ENCODE data around the gene PPP6R3.
"Not testable (repeated sequence)": the region's sequence is repeated elsewhere in the genome, so short reads cannot be mapped to it uniquely, and the experiment has no call there.

PPP6R3 gene

DNA sequence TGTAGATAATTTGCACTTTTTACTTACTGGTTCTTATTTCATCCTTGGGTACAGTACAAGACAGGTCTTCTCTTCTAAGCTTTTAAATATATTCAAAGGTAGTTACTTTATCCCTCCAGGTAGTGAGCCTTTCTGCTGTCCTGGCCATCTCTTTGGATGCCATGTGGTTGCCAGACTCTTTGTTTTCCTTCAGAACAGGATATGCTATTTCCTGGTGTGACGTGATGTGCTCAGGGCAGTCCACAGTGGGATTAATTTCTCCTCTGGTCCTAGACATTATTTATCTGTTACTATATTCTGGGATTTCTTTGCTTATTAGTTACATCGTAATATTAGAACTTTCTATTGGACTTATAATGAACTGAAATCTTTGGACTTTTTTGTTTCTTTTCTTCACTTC is 63.7 kb downstream of the PPP6R3 start:
- no peak for DNase-seq (ENCODE audit: low read depth in 1 of 2, low spot score in 1 of 2)

DNA sequence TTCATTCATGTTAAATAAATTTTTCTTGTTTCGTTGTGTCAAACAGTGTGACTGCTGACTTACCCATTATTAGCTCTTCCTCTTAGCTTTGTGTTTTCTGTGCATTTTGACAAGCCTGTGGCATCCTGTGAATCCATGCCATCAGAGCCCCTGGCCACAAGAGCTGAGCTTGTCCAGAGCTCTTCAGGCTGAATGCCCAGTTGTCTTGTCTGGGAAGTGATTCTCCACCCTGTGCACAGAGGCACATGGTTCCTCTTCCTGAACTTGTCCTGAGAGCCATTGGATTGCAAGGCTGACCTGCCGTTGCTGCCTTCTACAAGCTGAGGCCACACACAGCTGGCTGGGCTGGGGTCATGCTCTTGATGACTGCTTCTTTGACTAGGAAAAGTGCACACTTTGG is 64.1 kb downstream of the PPP6R3 start:
- no peak for DNase-seq (ENCODE audit: low read depth in 1 of 2, low spot score in 1 of 2)

DNA sequence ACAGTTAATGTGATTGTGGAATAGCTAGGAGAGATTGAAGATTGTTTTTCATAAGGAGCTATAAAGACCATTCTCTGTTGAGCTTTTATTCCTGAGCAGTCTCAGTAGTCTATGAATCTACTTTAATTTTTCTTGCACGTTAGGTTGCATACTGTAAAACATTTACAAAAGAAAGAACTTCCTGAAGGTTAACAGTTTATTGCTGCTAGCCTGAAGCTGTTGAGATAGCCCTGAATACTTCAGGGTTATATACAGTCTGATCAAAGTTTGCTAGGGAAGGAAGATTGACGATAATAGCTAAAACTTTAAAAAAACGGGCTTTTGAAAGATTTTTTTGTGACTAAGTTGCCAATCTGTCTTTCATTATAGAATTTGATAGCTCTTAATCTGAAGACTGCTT is 64.8 kb downstream of the PPP6R3 start:
- no peak for DNase-seq (ENCODE audit: low read depth in 1 of 2, low spot score in 1 of 2)

DNA sequence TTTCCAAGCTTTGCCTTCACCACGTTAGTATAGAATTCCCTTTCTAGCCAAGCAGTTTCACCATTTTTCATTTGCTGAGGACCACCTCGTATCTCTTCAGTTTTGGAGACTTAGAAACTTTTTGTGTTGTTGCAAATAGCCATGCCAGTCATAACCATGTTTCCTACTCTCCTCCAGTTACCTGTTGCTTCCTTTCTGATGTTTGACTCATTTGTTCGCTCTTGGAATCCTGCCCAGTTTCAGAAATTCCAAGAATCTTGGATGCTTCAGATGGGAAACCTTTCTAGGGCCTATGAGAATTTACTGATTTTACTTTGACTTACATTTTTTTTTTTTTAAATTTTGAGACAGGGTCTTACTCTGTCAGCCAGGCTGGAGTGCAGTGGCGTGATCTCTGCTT is 65.4 kb downstream of the PPP6R3 start:
- DNase-seq (ENCODE audit: low read depth in 1 of 2, low spot score in 1 of 2) = no peak

DNA sequence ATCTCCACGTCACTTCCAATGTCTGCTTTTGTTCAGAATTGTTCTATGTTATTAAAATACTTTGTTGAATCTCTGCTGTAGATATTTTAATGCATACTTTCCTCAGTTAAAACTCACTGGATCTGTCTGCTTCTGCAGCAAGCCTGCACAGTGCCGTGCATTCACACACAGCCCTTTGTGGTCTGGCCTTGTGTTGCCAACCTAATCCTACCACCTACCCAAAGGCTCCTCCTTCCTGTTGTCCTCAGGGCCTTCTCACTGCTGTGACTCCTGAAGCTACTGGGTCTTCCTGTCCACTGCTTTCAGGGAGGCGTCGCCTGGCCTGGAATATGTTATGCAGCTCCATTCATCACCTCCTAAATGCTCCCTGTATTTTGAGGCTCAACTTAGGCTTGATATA is 67.0 kb downstream of the PPP6R3 start:
- no peak for DNase-seq (ENCODE audit: low read depth in 1 of 2, low spot score in 1 of 2)

DNA sequence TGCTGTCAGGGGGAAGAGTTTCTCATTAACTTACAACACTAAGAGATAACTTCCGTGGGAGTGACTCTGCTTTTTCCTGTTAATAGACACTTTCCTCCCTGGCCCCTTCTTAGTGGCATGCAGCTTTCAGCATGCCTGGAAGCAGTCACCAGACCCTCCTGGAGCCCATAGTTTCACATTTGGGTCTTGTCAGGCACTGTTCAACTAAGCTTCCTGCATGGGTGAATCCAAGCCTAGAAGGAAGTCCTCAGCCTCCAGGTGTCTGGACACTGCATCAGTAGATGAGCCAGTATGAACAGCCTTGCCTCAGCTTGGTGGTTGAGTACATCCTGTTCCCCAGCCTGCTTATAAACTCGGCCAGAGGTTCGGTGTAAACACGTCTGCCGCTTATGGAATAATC is 68.1 kb downstream of the PPP6R3 start:
- no peak for DNase-seq (ENCODE audit: low read depth in 1 of 2, low spot score in 1 of 2)

DNA sequence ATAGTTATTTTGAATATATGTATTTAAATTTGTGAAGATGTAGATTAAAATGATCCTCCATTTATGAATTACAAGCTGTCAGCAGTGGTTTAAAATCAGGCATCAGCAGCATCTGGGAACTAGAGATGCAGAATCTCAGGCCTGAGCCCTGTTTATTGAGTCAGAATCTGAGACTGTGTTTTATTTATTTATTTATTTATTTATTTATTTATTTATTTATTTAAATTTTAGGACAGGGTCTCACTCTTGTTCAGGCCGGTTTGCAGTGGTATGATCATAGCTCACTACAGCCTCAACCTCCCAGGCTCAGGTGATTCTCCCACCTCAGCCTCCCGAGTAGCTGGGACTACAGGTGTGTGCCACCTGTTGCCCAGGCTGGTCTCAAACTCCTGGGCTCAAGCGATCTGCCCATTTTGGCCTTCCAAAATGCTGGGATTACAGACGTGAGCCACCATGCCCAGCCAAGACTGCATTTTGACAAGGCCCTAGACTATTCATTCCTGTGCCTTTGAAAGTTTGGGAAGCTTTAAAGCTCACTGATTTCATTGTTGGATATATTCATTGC is 70.7 kb downstream of the PPP6R3 start:
- DNase-seq (ENCODE audit: low read depth in 1 of 2, low spot score in 1 of 2) = no peak

DNA sequence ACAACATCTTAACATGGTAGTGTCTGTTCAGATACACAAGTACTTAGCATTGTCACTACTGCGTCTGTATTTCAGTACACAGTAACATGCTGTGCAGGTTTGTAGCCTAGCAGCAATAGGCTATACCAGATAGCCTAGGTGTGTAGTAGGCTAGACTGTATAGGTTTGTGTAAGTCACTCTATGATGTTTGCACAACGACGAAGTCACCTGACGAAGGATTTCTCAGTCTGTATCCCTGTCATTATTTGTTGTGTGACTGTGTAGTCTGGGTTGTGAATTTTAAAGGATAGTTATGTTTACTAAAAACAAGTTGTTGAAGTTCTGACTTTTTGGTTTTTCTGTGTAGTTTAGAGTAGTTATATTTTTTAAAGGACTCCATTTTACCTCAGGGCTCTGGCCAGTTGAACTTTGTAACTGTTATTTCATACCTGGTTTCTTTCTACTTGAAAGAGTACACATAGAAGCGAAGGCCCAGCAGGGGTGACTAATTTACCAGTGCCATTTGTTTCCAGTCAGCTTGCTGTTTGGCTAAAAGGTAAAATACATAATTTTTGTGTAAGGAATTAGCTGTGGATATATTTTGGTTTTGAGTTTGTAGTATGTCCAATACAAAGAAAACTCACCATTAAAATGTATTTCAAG is 72.3 kb downstream of the PPP6R3 start:
- DNase-seq (ENCODE audit: low read depth in 1 of 2, low spot score in 1 of 2) = no peak

DNA sequence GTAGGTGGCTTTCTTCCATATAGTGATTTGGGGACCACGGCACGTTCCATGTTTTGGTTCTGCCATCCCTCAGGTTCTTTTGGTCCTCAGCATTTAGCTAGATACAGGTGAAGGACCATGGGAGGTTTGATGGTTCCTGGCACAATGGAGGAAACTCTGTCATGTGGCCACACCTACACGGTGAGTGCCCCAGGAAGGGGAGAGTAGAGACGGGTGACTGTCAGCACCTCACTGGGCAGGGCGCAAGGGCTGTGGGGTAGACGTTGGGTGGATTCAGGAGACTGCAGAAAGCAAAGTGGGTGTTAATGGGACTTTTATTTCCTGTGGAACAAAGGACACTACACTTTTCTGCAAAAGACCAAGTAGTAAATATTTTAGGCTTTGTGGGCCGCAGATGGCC is 73.4 kb downstream of the PPP6R3 start:
- DNase-seq (ENCODE audit: low read depth in 1 of 2, low spot score in 1 of 2) = no peak

DNA sequence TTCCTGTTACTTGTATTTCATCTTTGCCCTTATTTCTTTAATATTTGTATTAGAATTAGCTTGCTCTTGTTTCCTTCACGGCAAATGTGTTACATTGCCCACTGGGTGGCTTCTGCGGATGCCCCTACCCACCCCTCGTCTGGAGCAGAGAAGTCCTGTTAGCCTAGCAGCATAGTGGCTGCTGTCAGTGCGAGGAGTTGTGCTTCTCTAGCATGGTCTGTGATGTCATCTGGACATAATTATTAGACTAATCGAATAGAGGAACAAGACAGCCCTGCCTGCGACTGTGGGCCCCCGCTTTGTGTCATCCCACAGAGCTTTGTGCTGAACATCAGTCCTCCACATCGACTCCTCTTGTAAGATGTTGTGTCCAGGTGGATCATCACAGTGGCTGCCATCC is 74.5 kb downstream of the PPP6R3 start:
- DNase-seq (ENCODE audit: low read depth in 1 of 2, low spot score in 1 of 2) = no peak

DNA sequence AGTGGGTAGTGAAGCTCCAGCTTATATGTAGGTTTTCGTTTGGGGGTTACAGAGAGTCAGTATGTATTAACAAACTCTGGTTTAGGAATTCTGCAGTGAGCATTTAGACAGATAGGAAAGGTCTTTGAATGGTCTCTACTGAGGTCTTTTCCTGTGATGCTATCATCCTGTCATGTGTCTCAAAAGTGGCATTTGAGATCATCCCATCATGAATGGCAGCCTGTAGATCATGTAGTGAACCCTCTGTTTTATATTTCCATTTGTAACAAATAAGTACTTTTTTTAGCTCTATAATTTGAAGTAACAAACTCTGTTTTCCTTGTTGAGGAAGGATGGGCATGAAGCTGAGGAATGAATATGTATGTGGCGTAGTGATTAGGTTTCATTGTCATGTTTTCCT is 76.2 kb downstream of the PPP6R3 start:
- DNase-seq (ENCODE audit: low read depth in 1 of 2, low spot score in 1 of 2) = no peak

DNA sequence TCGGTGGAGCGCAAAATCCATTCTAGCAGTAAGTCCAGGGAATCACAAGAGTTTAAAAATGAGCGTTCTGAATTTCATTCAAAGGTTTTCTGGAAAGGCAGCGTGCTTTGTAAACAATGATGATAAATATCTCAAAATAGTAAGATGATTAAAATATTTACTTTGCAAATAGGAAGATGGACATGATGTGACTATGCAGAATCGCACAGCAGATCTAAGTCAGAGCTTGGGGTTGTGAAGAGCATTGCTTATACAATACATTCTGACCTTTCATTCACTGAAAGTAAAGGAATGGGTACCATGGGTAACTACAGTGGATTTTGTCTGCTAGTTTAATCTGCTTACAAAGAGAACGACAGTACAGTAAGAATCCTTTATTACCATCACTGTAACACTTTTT is 77.5 kb downstream of the PPP6R3 start:
- DNase-seq (ENCODE audit: low read depth in 1 of 2, low spot score in 1 of 2) = no peak

DNA sequence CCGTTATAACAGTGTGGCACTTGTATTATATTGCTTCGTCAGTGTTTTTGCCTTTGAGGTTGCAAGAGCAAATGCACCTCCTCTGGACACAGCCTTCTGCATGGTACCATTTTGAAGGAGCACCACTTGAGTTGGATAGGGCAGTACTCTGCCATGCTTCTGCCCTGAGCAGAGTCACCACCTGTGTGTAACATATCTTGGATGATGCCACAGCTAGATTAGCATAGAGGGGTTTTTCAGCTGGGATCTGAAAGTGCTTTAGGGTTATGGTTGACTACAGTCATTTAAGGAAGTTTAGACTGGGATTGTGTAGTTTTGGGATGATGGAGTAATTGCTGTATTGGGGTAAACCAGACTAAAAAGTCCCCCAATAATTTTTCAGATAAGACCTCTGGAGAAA is 78.8 kb downstream of the PPP6R3 start:
- no peak for DNase-seq (ENCODE audit: low read depth in 1 of 2, low spot score in 1 of 2)

DNA sequence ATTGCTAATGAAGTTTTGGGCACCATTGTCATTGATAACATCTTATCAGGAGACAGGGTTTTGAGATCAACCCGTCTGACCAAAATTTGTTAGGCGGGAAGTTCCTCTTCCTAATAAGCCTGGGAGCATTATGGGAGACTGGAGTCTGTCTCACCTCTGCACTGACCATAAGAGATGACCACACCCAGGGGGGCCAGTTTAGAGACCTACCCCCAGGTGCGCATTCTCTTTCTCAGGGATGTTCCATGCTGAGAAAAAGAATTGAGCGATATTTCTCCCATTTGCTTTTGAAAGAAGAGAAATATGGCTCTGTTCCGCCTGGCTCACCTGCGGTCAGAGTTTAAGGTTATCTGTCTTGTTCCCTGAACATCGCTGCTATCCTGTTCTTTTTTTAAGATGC is 80.0 kb downstream of the PPP6R3 start:
- not testable (repeated sequence) for DNase-seq (ENCODE audit: low read depth in 1 of 2, low spot score in 1 of 2)

DNA sequence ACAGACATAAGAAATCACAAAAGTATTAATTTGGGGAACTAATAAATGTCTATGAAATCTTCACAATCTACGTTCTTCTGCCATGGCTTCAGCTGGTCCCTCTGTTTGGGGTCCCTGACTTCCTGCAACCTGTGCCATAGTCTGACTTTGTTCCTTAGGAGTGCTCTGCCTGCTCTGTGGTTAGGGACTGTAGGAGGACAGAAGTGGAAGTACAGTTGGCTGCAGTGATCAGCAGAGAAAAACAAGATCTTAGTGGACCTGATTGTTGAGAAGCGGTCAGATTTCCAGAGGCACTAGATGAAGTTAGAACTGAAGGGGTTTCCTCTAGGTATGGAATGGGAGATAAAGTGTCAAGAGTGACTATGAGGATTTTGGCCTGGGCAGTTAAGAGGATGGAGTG is 80.6 kb downstream of the PPP6R3 start:
- DNase-seq (ENCODE audit: low read depth in 1 of 2, low spot score in 1 of 2) = no peak

DNA sequence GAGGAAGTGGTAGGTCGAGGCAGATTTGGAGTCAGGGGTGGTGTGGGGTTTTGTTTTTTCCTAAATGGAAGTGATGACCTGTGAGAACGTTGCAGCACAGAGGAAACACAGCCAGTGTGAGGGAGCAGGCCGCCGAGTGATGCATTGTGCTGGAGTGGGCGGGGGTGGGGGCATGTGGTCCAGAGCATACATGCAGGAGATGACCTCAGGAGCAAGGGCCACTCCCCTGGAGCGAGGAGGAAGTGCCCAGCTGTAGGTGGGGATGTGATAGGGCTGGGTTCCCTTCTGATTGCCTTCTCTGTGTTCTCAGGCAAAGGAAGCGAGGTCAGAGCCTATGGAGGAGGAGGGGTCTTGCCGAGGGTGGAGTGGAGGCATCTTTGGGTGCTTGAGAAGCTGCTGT is 81.4 kb downstream of the PPP6R3 start:
- DNase-seq (ENCODE audit: low read depth in 1 of 2, low spot score in 1 of 2) = no peak

DNA sequence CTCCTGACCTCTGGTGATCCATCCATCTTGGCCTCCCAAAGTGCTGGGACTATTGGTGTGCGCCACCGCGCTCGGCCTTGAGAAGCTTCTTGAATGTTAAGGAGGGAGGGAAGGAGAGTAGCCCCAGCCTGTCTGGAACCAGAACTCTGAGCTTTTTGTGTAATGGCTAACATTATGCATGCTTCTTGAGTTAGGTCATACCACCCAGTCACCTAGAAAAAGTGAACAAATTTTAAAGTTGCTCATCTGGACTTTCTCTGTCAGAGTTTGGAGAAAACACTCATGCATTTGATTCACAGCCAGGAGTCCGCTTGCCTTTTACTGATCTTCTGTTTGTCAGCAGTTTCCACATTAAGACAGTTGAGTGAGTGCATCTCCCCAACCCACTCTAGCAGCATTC is 82.1 kb downstream of the PPP6R3 start:
- DNase-seq (ENCODE audit: low read depth in 1 of 2, low spot score in 1 of 2) = no peak

DNA sequence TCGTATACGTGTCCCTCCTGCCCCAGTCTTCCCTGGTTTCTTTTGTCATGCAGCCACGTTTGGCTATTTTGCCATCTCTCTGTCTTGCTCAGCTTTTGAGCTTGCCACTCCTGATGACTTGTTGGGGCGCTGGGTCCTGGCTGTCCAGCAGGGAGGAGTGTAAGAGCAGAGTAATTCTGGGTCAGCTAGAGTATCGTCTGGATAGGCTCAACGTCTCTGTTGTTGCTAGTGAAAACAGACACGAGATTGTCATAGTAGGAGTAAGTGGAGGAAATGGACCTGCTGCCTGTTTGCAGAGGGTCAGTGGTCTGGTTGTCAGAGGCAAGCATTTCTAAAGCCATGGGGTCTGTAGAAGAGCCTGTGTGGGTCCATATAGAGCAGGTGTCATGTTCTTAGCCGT is 83.0 kb downstream of the PPP6R3 start:
- DNase-seq (ENCODE audit: low read depth in 1 of 2, low spot score in 1 of 2) = no peak

DNA sequence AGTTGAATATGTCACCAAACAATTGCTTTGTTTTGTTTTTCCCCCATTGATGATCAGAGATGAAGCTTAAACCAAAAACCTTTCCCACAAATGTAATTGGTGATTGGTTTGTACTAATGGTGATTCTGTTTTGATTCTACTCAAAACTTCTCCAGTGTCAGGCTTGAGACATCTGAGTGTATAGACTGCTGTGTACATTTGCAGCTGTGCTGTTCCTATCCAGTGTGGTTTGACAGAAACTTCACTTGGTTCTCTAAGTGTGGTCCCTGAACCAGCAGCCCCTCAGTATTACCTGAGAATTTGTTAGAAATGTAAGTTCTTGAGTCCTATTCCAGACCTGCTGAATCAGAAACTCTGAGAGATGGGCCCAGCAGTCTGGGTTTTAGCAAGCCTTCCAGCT is 84.8 kb downstream of the PPP6R3 start:
- no peak for DNase-seq (ENCODE audit: low read depth in 1 of 2, low spot score in 1 of 2)

DNA sequence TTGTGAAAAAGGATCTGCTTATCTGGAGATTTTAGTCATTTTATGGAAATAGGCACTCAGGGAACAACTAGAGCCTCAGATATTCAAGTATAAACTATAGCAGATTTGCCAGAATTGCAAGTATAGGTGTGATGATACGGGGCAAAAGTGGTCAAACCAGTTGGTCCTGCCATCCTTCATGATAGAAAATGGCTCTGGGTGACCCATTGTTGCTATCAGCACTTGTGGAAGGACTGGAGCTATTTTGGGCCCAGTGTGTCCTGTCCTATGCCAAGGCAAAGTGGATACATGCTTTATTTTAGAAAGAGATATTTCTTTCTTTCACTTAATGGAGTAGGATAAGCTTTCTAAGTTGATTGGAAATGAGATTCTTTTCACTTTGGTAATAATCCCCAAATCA is 85.2 kb downstream of the PPP6R3 start:
- no peak for DNase-seq (ENCODE audit: low read depth in 1 of 2, low spot score in 1 of 2)

DNA sequence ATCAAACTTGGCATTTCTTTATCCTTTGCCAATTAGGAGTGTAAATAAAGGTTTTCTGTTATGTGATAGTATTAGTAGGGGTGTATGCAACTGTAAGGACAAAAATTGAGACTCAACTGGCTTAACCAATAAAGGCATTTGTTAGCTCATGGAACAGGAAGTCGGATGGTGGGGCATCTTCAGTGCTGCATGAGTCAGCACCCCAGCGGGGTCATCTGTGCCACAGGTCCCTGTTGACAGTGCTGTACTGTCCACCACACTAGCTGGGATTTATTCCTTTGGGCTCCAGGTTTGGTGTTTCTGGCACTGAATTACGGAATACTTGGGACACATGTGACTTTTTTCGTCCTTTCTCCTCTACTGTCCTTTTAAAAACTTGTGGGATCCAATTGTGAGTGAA is 86.0 kb downstream of the PPP6R3 start:
- DNase-seq (ENCODE audit: low read depth in 1 of 2, low spot score in 1 of 2) = no peak

DNA sequence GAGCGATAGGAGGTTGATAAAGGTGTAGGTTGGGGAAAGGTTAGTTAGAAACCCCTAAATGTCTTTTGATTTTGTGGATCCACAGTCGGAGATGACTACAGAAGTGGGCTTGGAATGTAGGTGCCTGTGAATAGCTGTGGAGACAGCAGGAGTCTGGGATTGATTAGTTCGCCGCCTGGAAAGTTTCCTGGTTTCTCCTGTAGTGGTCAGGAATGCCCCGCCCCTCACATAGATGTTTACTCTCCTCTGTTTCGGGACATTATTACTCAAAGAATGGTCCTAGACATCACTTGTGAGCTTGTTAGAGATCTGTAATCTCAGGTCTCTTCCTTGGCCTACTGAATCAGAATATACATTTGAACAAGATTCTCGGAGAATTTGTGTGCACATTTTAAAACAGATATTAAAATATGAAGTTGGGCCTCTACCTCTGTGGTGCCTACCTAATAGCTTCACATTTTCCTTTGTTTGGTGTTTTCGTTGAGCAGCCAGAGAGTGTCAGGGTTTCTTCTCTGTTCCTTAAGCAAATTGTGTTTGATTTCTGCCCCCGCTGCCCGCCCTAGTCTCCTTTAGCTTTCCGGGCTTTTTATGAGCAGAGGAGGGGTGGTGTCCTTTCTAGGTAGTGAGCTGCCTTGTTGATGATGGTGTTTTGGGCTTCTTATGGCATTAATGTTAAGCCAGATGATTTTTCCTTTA is 89.4 kb downstream of the PPP6R3 start:
- DNase-seq (ENCODE audit: low read depth in 1 of 2, low spot score in 1 of 2) = no peak

DNA sequence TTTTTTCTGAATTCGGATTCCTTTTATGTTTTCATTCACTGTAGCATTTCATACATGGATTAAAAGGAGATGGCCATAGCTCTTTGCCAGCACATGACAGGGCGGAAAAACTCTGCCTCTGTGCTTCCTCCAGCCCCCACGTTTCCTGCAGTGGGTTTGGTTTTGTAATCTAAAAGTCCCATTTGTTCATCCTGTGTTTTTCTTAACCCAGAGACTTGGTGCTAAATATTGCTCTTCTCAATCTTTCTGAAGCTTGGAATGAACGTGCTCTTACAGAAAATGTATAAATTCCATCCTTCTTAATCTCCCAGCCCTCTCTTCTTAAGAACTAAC is 89.9 kb downstream of the PPP6R3 start:
- no peak for DNase-seq (ENCODE audit: low read depth in 1 of 2, low spot score in 1 of 2)

Measured in activated CD4-positive, alpha-beta T cell treated with anti-CD3 and anti-CD28 coated beads, Interleukin-2, amount 50 U/mL, for 24 hours (primary cell).